WTC11 (cell line): ENCODE data around the gene ZNF75A. TPM values are rescaled to one million over a fixed set of nuclear protein-coding genes. Genes with fewer than 3 reads are reported as not detected.

Experiments used
- ARID4B ChIP-seq: sonication (generic); formaldehyde crosslinking; IDR thresholded peaks from 2 replicates; pipeline ENCODE4 v1.8.0; 2023; ENCODE audit warnings: missing genetic modification reagents, mild to moderate bottlenecking, borderline replicate concordance
- CDX4 ChIP-seq: fragments of 250-450 bp; sonication (Bioruptor Pico); IDR thresholded peaks from 2 replicates; pipeline ENCODE4 v1.9.0; 2021; ENCODE audit warnings: moderate library complexity, mild to moderate bottlenecking, inconsistent platforms, borderline replicate concordance
- E2F1 ChIP-seq: sonication (generic); formaldehyde crosslinking; IDR thresholded peaks from 2 replicates; pipeline ENCODE4 v1.8.0; 2022; ENCODE audit warnings: mild to moderate bottlenecking, missing genetic modification reagents
- EMX1 ChIP-seq: fragments of 250-450 bp; sonication (Bioruptor Pico); IDR thresholded peaks from 2 replicates; pipeline ENCODE4 v1.8.0; 2021; ENCODE audit warnings: mild to moderate bottlenecking
- FOXJ3 ChIP-seq: sonication (generic); formaldehyde crosslinking; IDR thresholded peaks from 2 replicates; pipeline ENCODE4 v1.9.0; 2021; ENCODE audit warnings: missing genetic modification reagents, mild to moderate bottlenecking, borderline replicate concordance
- MLX ChIP-seq: sonication (generic); formaldehyde crosslinking; IDR thresholded peaks from 2 replicates; pipeline ENCODE4 v1.8.1; 2023; ENCODE audit warnings: mild to moderate bottlenecking, missing genetic modification reagents, moderate library complexity
- MXD4 ChIP-seq: fragments of 250-450 bp; sonication (Bioruptor Pico); IDR thresholded peaks from 2 replicates; pipeline ENCODE4 v1.8.0; 2021; ENCODE audit warnings: mild to moderate bottlenecking, moderate library complexity, borderline replicate concordance
- RORB ChIP-seq: fragments of 250-450 bp; sonication (Bioruptor Pico); IDR thresholded peaks from 2 replicates; pipeline ENCODE4 v1.9.0; 2021; ENCODE audit warnings: mild to moderate bottlenecking
- SP1 ChIP-seq: sonication (generic); formaldehyde crosslinking; conservative IDR thresholded peaks from 2 replicates; pipeline ENCODE4 v1.8.1; 2022; ENCODE audit warnings: missing genetic modification reagents
- TCF7 ChIP-seq: sonication (generic); formaldehyde crosslinking; IDR thresholded peaks from 2 replicates; pipeline ENCODE4 v1.8.0; 2022; ENCODE audit warnings: mild to moderate bottlenecking, low read depth, missing genetic modification reagents, moderate library complexity
- TEAD1 ChIP-seq: sonication (generic); formaldehyde crosslinking; IDR thresholded peaks from 2 replicates; pipeline ENCODE4 v1.8.0; 2022; ENCODE audit warnings: mild to moderate bottlenecking, missing genetic modification reagents
- USF1 ChIP-seq: sonication (generic); formaldehyde crosslinking; IDR thresholded peaks from 2 replicates; pipeline ENCODE4 v1.8.0; 2022; ENCODE audit warnings: mild to moderate bottlenecking, missing genetic modification reagents
- USF2 ChIP-seq: sonication (generic); formaldehyde crosslinking; IDR thresholded peaks from 2 replicates; pipeline ENCODE4 v1.8.1; 2023; ENCODE audit warnings: mild to moderate bottlenecking, missing genetic modification reagents, moderate library complexity
- ZBTB21 ChIP-seq: sonication (generic); formaldehyde crosslinking; IDR thresholded peaks from 2 replicates; pipeline ENCODE4 v1.8.1; 2023; ENCODE audit warnings: mild to moderate bottlenecking, missing genetic modification reagents, borderline replicate concordance
- ZNF281 ChIP-seq: sonication (generic); formaldehyde crosslinking; IDR thresholded peaks from 2 replicates; pipeline ENCODE4 v1.8.0; 2023; ENCODE audit warnings: mild to moderate bottlenecking, missing genetic modification reagents
- ZNF671 ChIP-seq: fragments of 250-450 bp; sonication (Bioruptor Pico); IDR thresholded peaks from 2 replicates; pipeline ENCODE4 v1.8.0; 2021; ENCODE audit warnings: mild to moderate bottlenecking
- ZSCAN18 ChIP-seq: fragments of 250-450 bp; sonication (Bioruptor Pico); IDR thresholded peaks from 2 replicates; pipeline ENCODE4 v2.1.2; 2022; ENCODE audit warnings: mild to moderate bottlenecking, moderate library complexity
- total RNA-seq: library from RNA; stranded (reverse); gene quantifications from 3 replicates; pipeline ENCODE4 v1.2.3, GENCODE V29; 2021

The ZNF75A gene
- total RNA-seq, 1 experiment from 2014 or later: 31.5 TPM

GRCh38 chr16:3282730-3283542 is 22.4 kb upstream of the ZNF75A start, which contains the start of gene ZNF263 (continued):
- peak; percentile 90 for TF ChIP-seq USF2 (CRISPR knock-in tag)
- no peak for TF ChIP-seq TCF7 (CRISPR knock-in tag)
- no peak for TF ChIP-seq EMX1
- 0 out of 2 replicates have a peak, but pooled peaks have one; percentile 41 for TF ChIP-seq ZBTB21
- no peak for TF ChIP-seq ZSCAN18 (CRISPR knock-in tag)
- peak; percentile 92 for TF ChIP-seq USF1 (CRISPR knock-in tag)
- TF ChIP-seq ZNF281 (CRISPR knock-in tag): 0 out of 2 replicates have a peak, but pooled peaks have one; percentile 50
- TF ChIP-seq E2F1 (CRISPR knock-in tag): no peak
- TF ChIP-seq ZNF671 (CRISPR knock-in tag): no peak
- TF ChIP-seq CDX4 (CRISPR knock-in tag): no peak
- no peak for TF ChIP-seq MLX (CRISPR knock-in tag)
- TF ChIP-seq FOXJ3: no peak
- TF ChIP-seq MXD4 (CRISPR knock-in tag): no peak
- peak; percentile 63 for TF ChIP-seq SP1 (CRISPR knock-in tag)
- TF ChIP-seq RORB: no peak
- TF ChIP-seq ARID4B (CRISPR knock-in tag): no peak; the same call in 1 of the 2 replicates
- no peak; the same call in 1 of the 2 replicates for TF ChIP-seq TEAD1 (CRISPR knock-in tag)
